Measurements from ENCODE around the gene CACTIN. TPM values are rescaled to one million over a fixed set of nuclear protein-coding genes. Genes with fewer than 3 reads are reported as not detected.

CACTIN gene
- total RNA-seq, 1 experiment from 2014 or later = 25.1 TPM

GRCh38 chr19:3637621-3638020 is 11.0 kb upstream of the CACTIN start:
- Mint-ChIP-seq H3K4me3 (ENCODE audit: unreplicated experiment) (no peak overlapping the region), H3K36me3 (ENCODE audit: insufficient read depth, unreplicated experiment) (peaks cover 9% of the 10 kb centered on the region), H3K4me1 (ENCODE audit: insufficient read depth, unreplicated experiment) (no peaks in the 10 kb centered on the region), H3K27me3 (ENCODE audit: insufficient read depth, unreplicated experiment) (no peaks in the 10 kb centered on the region), H3K9me3 (ENCODE audit: unreplicated experiment) (no peaks in the 10 kb centered on the region), H3K27ac (ENCODE audit: low read depth, unreplicated experiment) (no peak overlapping the region)
- intact Hi-C loops (cut with micrococcal nuclease) = no loop called here
- TF ChIP-seq CTCF (IDR thresholded peaks at IDR 0.05; ENCODE audit: unreplicated experiment) = no peak
- CTCF ChIA-PET = no interaction called here
- POLR2A ChIA-PET = no interaction called here
- BruUV-seq (replicated peaks) = no TSS peak
- no peak for DNase-seq (ENCODE audit: unreplicated experiment)

- H3K9me3 Mint-ChIP-seq (ENCODE audit: unreplicated experiment) = no peaks in the 10 kb centered on the region
- BruUV-seq (replicated peaks) = no TSS peak
- intact Hi-C loops (cut with micrococcal nuclease) = no loop called here
- ChIA-PET POLR2A (no interaction called here), CTCF (no interaction called here)
- DNase-seq (ENCODE audit: unreplicated experiment) = no peak
- no peaks in the 10 kb centered on the region for H3K4me1 Mint-ChIP-seq (ENCODE audit: insufficient read depth, unreplicated experiment)
- H3K4me3 Mint-ChIP-seq (ENCODE audit: unreplicated experiment) = no peak overlapping the region
- H3K36me3 Mint-ChIP-seq (ENCODE audit: insufficient read depth, unreplicated experiment) = peaks cover 9% of the 10 kb centered on the region
- no peak overlapping the region for H3K27ac Mint-ChIP-seq (ENCODE audit: low read depth, unreplicated experiment)
- no peak for TF ChIP-seq CTCF (IDR thresholded peaks at IDR 0.05; ENCODE audit: unreplicated experiment)
- no peaks in the 10 kb centered on the region for H3K27me3 Mint-ChIP-seq (ENCODE audit: insufficient read depth, unreplicated experiment)
Measured at GRCh38 chr19:3636962-3637361, 10.4 kb upstream of the CACTIN start.

DNA sequence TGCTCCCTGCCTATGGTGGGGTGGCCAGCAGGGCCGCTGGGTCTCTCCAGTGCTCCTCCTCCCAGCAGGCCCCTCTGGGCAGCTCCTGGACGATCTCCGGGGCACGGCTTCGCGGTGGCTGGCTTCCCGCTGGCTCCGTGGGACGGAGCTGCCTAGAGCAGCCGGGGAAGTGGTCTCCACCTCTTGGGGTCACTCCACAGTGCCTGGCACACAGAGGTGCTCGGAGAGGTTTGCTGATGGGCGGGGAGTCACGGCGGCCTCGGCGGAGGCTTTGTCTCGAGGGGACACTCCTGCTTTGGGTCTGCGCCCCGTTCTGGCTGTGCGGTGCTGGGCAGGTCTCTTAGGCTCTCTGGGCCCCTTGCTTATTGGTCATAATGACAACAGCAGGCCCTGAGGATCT is 9.9 kb upstream of the CACTIN start:
- POLR2A ChIA-PET = no interaction called here
- CTCF ChIA-PET = no interaction called here
- intact Hi-C loops (cut with micrococcal nuclease) = no loop called here
- Mint-ChIP-seq H3K4me1 (ENCODE audit: insufficient read depth, unreplicated experiment) (no peaks in the 10 kb centered on the region), H3K27ac (ENCODE audit: low read depth, unreplicated experiment) (no peak overlapping the region), H3K9me3 (ENCODE audit: unreplicated experiment) (no peaks in the 10 kb centered on the region), H3K27me3 (ENCODE audit: insufficient read depth, unreplicated experiment) (no peaks in the 10 kb centered on the region), H3K36me3 (ENCODE audit: insufficient read depth, unreplicated experiment) (peaks cover 5% of the 10 kb centered on the region), H3K4me3 (ENCODE audit: unreplicated experiment) (no peak overlapping the region)
- no peak for TF ChIP-seq CTCF (IDR thresholded peaks at IDR 0.05; ENCODE audit: unreplicated experiment)
- DNase-seq (ENCODE audit: unreplicated experiment) = no peak
- BruUV-seq (replicated peaks) = no TSS peak

DNA sequence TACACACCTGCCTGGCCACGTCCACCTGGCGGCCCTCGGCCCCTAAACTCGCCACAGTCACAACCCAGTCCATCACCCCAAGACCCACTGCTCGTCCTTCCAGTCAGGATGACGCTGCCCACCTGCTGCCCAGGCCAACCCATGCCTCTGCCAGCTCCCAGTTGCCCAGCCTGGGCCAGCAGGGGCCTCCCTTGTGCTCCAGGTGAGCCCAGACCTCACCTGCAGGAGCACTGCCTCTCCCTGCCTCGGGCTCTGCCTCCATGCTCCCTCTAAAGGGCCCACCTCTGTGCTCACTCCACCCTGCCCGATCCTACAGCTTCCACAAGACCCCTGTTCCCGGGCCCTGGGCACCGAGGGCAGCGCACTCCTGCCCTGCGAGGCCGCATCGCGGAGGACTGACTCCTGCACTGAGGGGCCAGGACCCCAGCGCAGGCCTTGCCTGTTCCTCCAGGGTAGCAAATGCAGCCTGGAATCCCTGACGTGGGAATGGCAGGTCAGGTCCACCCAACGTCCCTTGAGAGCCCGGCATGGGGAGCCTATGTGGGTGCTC is 8.0 kb upstream of the CACTIN start:
- H3K9me3 Mint-ChIP-seq (ENCODE audit: unreplicated experiment) = no peaks in the 10 kb centered on the region
- H3K4me3 Mint-ChIP-seq (ENCODE audit: unreplicated experiment) = no peak overlapping the region
- TF ChIP-seq CTCF (IDR thresholded peaks at IDR 0.05; ENCODE audit: unreplicated experiment) = no peak
- no peaks in the 10 kb centered on the region for H3K27me3 Mint-ChIP-seq (ENCODE audit: insufficient read depth, unreplicated experiment)
- POLR2A ChIA-PET = no interaction called here
- no TSS peak for BruUV-seq (replicated peaks)
- no peak for DNase-seq (ENCODE audit: unreplicated experiment)
- H3K36me3 Mint-ChIP-seq (ENCODE audit: insufficient read depth, unreplicated experiment) = no peaks in the 10 kb centered on the region
- H3K4me1 Mint-ChIP-seq (ENCODE audit: insufficient read depth, unreplicated experiment) = no peaks in the 10 kb centered on the region
- CTCF ChIA-PET = no interaction called here
- no peak overlapping the region for H3K27ac Mint-ChIP-seq (ENCODE audit: low read depth, unreplicated experiment)
- intact Hi-C loops (cut with micrococcal nuclease) = no loop called here
